SK-N-SH treated with all-trans-retinoic acid at 6 μM for 48 hours (cell line): Measurements from ENCODE around the gene CMTM7.

ENCODE experiments used
- ATAC-seq: fragments of 200-7000 bp; cut with Tn5 transposase; 3 replicates; pipeline ENCODE4 v1.9.1; 2020; ENCODE audit warnings: mild to moderate bottlenecking, moderate library complexity
- ARNTL ChIP-seq: fragments of 450-650 bp; formaldehyde crosslinking; IDR thresholded peaks from 2 replicates; pipeline ENCODE4 v1.5.0; 2020; ENCODE audit warnings: low read depth, mild to moderate bottlenecking, moderate library complexity, borderline replicate concordance
- ESRRG ChIP-seq: fragments of 250-450 bp; sonication (Bioruptor Pico); IDR thresholded peaks from 2 replicates; pipeline ENCODE4 v1.6.1; 2021; ENCODE audit warnings: mild to moderate bottlenecking
- ISL1 ChIP-seq: fragments of 250-450 bp; sonication (Bioruptor Pico); IDR thresholded peaks from 2 replicates; pipeline ENCODE4 v2.1.2; 2022; ENCODE audit warnings: mild to moderate bottlenecking, moderate library complexity
- OSR1 ChIP-seq: fragments of 250-450 bp; sonication (Bioruptor Pico); IDR thresholded peaks from 2 replicates; pipeline ENCODE4 v1.8.0; 2022; ENCODE audit warnings: moderate library complexity, mild to moderate bottlenecking, inconsistent platforms
- PPARA ChIP-seq: fragments of 250-450 bp; sonication (Bioruptor Pico); IDR thresholded peaks from 2 replicates; pipeline ENCODE4 v1.5.0; 2020; ENCODE audit warnings: mild to moderate bottlenecking, borderline replicate concordance
- RARB ChIP-seq: fragments of 250-450 bp; sonication (Bioruptor Pico); IDR thresholded peaks from 2 replicates; pipeline ENCODE4 v1.8.0; 2021; ENCODE audit warnings: mild to moderate bottlenecking, moderate library complexity
- TCF4 ChIP-seq: fragments of 250-450 bp; sonication (Bioruptor Pico); IDR thresholded peaks from 2 replicates; pipeline ENCODE4 v1.8.0; 2021; ENCODE audit warnings: mild to moderate bottlenecking, moderate library complexity, borderline replicate concordance
- ZC3H10 ChIP-seq: fragments of 250-450 bp; sonication (Bioruptor Pico); IDR thresholded peaks from 2 replicates; pipeline ENCODE4 v1.5.1; 2021; ENCODE audit warnings: mild to moderate bottlenecking, moderate library complexity
- ZFP3 ChIP-seq: fragments of 250-450 bp; sonication (Bioruptor Pico); IDR thresholded peaks from 2 replicates; pipeline ENCODE4 v1.5.0; 2020; ENCODE audit warnings: mild to moderate bottlenecking, moderate library complexity
- ZNF70 ChIP-seq: fragments of 450-650 bp; formaldehyde crosslinking; IDR thresholded peaks from 2 replicates; pipeline ENCODE4 v1.5.0; 2020; ENCODE audit warnings: mild to moderate bottlenecking, moderate library complexity
- TF ChIP-seq, protein P1 (sequence below): fragments of 250-450 bp; sonication (Bioruptor Pico); IDR thresholded peaks from 2 replicates; pipeline ENCODE4 v1.8.0; 2021; ENCODE audit warnings: low read depth, mild to moderate bottlenecking, moderate library complexity, borderline replicate concordance
- TF ChIP-seq, protein P2 (sequence below): fragments of 250-450 bp; sonication (Bioruptor Pico); IDR thresholded peaks from 2 replicates; pipeline ENCODE4 v1.5.0; 2020; ENCODE audit warnings: mild to moderate bottlenecking, moderate library complexity
- TF ChIP-seq, protein P3 (sequence below): fragments of 250-450 bp; sonication (Bioruptor Pico); IDR thresholded peaks from 2 replicates; pipeline ENCODE4 v1.8.0; 2020; ENCODE audit warnings: mild to moderate bottlenecking, moderate library complexity, borderline replicate concordance
- TF ChIP-seq, protein P4 (sequence below): fragments of 250-450 bp; sonication (Bioruptor Pico); IDR thresholded peaks from 2 replicates; pipeline ENCODE4 v1.5.1; 2021; ENCODE audit warnings: mild to moderate bottlenecking, moderate library complexity
- TF ChIP-seq, protein P5 (sequence below): fragments of 250-450 bp; sonication (Bioruptor Pico); IDR thresholded peaks from 2 replicates; pipeline ENCODE4 v1.5.1; 2020; ENCODE audit warnings: low read depth, mild to moderate bottlenecking, moderate library complexity

The CMTM7 gene

DNA sequence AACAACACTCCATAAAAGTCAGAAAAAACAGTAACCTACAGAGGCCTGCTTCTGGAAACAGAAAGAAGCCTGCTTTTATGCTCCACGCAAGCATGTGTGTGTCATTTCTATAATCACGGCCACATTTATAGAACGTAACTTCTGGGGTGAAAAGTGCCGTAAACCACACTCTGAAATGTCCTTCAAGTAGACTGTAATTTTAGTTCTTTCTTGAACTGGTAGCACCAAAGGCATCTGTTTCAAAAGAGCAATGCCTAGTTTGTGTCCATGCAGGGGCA lies 19.5 kb upstream of the CMTM7 start:
- TF ChIP-seq ESRRG (CRISPR knock-in tag) (no peak), OSR1 (CRISPR knock-in tag) (no peak), ARNTL (CRISPR knock-in tag) (no peak), RARB (no peak), TCF4 (no peak), ZC3H10 (CRISPR knock-in tag) (no peak), ZNF70 (CRISPR knock-in tag) (no peak), ISL1 (CRISPR knock-in tag) (no peak)
- TF ChIP-seq, protein P1, sequence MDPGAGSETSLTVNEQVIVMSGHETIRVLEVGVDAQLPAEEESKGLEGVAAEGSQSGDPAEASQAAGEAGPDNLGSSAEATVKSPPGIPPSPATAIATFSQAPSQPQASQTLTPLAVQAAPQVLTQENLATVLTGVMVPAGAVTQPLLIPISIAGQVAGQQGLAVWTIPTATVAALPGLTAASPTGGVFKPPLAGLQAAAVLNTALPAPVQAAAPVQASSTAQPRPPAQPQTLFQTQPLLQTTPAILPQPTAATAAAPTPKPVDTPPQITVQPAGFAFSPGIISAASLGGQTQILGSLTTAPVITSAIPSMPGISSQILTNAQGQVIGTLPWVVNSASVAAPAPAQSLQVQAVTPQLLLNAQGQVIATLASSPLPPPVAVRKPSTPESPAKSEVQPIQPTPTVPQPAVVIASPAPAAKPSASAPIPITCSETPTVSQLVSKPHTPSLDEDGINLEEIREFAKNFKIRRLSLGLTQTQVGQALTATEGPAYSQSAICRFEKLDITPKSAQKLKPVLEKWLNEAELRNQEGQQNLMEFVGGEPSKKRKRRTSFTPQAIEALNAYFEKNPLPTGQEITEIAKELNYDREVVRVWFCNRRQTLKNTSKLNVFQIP (CRISPR knock-in tag): no peak
- TF ChIP-seq, protein P2, sequence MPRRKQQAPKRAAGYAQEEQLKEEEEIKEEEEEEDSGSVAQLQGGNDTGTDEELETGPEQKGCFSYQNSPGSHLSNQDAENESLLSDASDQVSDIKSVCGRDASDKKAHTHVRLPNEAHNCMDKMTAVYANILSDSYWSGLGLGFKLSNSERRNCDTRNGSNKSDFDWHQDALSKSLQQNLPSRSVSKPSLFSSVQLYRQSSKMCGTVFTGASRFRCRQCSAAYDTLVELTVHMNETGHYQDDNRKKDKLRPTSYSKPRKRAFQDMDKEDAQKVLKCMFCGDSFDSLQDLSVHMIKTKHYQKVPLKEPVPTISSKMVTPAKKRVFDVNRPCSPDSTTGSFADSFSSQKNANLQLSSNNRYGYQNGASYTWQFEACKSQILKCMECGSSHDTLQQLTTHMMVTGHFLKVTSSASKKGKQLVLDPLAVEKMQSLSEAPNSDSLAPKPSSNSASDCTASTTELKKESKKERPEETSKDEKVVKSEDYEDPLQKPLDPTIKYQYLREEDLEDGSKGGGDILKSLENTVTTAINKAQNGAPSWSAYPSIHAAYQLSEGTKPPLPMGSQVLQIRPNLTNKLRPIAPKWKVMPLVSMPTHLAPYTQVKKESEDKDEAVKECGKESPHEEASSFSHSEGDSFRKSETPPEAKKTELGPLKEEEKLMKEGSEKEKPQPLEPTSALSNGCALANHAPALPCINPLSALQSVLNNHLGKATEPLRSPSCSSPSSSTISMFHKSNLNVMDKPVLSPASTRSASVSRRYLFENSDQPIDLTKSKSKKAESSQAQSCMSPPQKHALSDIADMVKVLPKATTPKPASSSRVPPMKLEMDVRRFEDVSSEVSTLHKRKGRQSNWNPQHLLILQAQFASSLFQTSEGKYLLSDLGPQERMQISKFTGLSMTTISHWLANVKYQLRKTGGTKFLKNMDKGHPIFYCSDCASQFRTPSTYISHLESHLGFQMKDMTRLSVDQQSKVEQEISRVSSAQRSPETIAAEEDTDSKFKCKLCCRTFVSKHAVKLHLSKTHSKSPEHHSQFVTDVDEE: no peak
- TF ChIP-seq, protein P3, sequence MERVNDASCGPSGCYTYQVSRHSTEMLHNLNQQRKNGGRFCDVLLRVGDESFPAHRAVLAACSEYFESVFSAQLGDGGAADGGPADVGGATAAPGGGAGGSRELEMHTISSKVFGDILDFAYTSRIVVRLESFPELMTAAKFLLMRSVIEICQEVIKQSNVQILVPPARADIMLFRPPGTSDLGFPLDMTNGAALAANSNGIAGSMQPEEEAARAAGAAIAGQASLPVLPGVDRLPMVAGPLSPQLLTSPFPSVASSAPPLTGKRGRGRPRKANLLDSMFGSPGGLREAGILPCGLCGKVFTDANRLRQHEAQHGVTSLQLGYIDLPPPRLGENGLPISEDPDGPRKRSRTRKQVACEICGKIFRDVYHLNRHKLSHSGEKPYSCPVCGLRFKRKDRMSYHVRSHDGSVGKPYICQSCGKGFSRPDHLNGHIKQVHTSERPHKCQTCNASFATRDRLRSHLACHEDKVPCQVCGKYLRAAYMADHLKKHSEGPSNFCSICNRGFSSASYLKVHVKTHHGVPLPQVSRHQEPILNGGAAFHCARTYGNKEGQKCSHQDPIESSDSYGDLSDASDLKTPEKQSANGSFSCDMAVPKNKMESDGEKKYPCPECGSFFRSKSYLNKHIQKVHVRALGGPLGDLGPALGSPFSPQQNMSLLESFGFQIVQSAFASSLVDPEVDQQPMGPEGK (CRISPR knock-in tag): no peak
- TF ChIP-seq, protein P4, sequence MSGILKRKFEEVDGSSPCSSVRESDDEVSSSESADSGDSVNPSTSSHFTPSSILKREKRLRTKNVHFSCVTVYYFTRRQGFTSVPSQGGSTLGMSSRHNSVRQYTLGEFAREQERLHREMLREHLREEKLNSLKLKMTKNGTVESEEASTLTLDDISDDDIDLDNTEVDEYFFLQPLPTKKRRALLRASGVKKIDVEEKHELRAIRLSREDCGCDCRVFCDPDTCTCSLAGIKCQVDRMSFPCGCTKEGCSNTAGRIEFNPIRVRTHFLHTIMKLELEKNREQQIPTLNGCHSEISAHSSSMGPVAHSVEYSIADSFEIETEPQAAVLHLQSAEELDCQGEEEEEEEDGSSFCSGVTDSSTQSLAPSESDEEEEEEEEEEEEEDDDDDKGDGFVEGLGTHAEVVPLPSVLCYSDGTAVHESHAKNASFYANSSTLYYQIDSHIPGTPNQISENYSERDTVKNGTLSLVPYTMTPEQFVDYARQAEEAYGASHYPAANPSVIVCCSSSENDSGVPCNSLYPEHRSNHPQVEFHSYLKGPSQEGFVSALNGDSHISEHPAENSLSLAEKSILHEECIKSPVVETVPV (CRISPR knock-in tag): no peak
- no peak for ATAC-seq

DNA sequence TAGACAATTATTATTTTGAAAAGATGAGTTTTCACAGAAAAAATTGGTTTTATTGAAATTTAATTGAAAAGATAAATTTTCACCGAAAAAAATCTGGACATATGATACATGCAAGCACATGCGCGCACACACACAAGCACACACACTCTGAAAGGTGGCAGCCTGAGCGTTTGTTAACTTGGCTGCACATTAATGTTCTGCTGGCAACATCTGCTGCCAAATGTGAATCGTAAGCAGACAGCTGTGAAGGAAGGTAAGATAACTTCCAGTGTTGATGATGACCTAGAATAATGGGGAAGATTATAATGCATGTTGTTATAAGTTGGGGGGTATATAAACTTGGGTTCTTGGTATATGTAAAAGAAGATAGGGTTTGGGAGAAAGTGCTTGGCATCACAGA lies 18.4 kb upstream of the CMTM7 start:
- TF ChIP-seq, protein P3 (CRISPR knock-in tag): no peak
- TF ChIP-seq, protein P4 (CRISPR knock-in tag): no peak
- TF ChIP-seq TCF4 (no peak), ZFP3 (CRISPR knock-in tag) (no peak), ESRRG (CRISPR knock-in tag) (no peak), RARB (no peak), PPARA (CRISPR knock-in tag) (no peak), ARNTL (CRISPR knock-in tag) (no peak), ISL1 (CRISPR knock-in tag) (no peak)
- TF ChIP-seq, protein P1 (CRISPR knock-in tag): no peak
- TF ChIP-seq, protein P5, sequence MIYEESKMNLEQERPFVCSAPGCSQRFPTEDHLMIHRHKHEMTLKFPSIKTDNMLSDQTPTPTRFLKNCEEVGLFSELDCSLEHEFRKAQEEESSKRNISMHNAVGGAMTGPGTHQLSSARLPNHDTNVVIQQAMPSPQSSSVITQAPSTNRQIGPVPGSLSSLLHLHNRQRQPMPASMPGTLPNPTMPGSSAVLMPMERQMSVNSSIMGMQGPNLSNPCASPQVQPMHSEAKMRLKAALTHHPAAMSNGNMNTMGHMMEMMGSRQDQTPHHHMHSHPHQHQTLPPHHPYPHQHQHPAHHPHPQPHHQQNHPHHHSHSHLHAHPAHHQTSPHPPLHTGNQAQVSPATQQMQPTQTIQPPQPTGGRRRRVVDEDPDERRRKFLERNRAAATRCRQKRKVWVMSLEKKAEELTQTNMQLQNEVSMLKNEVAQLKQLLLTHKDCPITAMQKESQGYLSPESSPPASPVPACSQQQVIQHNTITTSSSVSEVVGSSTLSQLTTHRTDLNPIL (CRISPR knock-in tag): no peak
- no peak for ATAC-seq
